Activated B cell treated with CpG ODN at 0.5 μM for 24 hours (primary cell): Measurements from ENCODE around the gene HDAC3. TPM values are rescaled to one million over a fixed set of nuclear protein-coding genes. Genes with fewer than 3 reads are reported as not detected.

ENCODE experiments used
- ATAC-seq: fragments of 200-7000 bp; cut with Tn5 transposase; one replicate; pipeline ENCODE4 v1.10.0; 2021; ENCODE audit warnings: low read depth, mild to moderate bottlenecking, moderate library complexity
- CTCF ChIA-PET: fragments of 350-600 bp; sonication (Branson Sonifier 250); formaldehyde crosslinking; loops from one replicate; lab custom pipeline; 2021; ENCODE audit warnings: antibody characterized with exemption; lab: Charles Lee
- POLR2A ChIA-PET: fragments of 350-600 bp; sonication (Branson Sonifier 250); formaldehyde crosslinking; loops from one replicate; lab custom pipeline; 2021; ENCODE audit warnings: antibody characterized with exemption; lab: Charles Lee
- DNase-seq: peaks from one replicate; pipeline ENCODE4 v3.0.0; 2022
- H3K27ac Mint-ChIP-seq: one replicate; pipeline ENCODE4 v1.8.0; 2020; ENCODE audit warnings: mixed read lengths
- H3K27me3 Mint-ChIP-seq: one replicate; pipeline ENCODE4 v1.8.0; 2021; ENCODE audit warnings: mixed read lengths
- H3K36me3 Mint-ChIP-seq: one replicate; pipeline ENCODE4 v1.8.0; 2021; ENCODE audit warnings: low read depth, mixed read lengths
- H3K4me1 Mint-ChIP-seq: one replicate; pipeline ENCODE4 v1.8.0; 2021; ENCODE audit warnings: mixed read lengths
- H3K4me3 Mint-ChIP-seq: one replicate; pipeline ENCODE4 v1.8.0; 2020; ENCODE audit warnings: mild to moderate bottlenecking, mixed read lengths
- H3K9me3 Mint-ChIP-seq: one replicate; pipeline ENCODE4 v1.8.0; 2020; ENCODE audit warnings: mixed read lengths
- intact Hi-C: fragments of 100-400 bp; cut with micrococcal nuclease; formaldehyde crosslinking; loops from one replicate; pipeline ENCODE4 v1.15.1; 2024
- total RNA-seq: library from RNA; stranded (reverse); gene quantifications from 2 replicates; pipeline ENCODE4 v1.2.3, GENCODE V29; 2022
- TF ChIP-seq, protein P1 (sequence below): fragments of 200-600 bp; IDR thresholded peaks from one replicate; pipeline ENCODE4 v1.8.0; 2022; ENCODE audit warnings: antibody characterized with exemption, mild to moderate bottlenecking

HDAC3 gene
- total RNA-seq, 1 donor from 2014 or later: 102 TPM

DNA sequence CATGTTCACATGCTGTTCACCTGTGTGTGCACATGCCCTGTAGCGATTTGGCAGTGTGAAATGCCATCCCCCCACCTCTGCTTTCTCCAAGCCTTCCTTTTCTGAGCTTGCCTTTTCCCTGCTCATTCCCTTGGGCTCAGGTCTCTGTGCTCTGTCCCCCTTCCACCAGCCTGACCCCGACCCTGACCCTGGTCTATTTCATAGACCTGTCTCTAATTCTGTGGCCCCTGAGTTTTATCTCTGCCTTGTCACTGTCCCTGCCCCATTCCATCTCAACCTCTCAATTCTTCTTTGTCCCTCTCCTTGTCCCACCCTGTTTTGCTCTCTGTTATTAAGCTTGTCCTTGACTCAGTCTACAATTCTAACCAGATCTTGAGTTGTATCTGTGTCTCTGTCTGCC, 44.6 kb upstream of the HDAC3 start:
- Mint-ChIP-seq H3K9me3 (no peaks in the 10 kb centered on the region), H3K27ac (no peak overlapping the region), H3K27me3 (peaks cover 3% of the 10 kb centered on the region), H3K36me3 (no peaks in the 10 kb centered on the region), H3K4me3 (peak overlapping the region; percentile 72), H3K4me1 (peaks cover 23% of the 10 kb centered on the region)
- DNase-seq: no peak
- intact Hi-C loops: no loop called here
- ChIA-PET POLR2A (no interaction called here), CTCF (no interaction called here)
- no peak for ATAC-seq
- TF ChIP-seq, protein P1, sequence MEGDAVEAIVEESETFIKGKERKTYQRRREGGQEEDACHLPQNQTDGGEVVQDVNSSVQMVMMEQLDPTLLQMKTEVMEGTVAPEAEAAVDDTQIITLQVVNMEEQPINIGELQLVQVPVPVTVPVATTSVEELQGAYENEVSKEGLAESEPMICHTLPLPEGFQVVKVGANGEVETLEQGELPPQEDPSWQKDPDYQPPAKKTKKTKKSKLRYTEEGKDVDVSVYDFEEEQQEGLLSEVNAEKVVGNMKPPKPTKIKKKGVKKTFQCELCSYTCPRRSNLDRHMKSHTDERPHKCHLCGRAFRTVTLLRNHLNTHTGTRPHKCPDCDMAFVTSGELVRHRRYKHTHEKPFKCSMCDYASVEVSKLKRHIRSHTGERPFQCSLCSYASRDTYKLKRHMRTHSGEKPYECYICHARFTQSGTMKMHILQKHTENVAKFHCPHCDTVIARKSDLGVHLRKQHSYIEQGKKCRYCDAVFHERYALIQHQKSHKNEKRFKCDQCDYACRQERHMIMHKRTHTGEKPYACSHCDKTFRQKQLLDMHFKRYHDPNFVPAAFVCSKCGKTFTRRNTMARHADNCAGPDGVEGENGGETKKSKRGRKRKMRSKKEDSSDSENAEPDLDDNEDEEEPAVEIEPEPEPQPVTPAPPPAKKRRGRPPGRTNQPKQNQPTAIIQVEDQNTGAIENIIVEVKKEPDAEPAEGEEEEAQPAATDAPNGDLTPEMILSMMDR: no peak

DNA sequence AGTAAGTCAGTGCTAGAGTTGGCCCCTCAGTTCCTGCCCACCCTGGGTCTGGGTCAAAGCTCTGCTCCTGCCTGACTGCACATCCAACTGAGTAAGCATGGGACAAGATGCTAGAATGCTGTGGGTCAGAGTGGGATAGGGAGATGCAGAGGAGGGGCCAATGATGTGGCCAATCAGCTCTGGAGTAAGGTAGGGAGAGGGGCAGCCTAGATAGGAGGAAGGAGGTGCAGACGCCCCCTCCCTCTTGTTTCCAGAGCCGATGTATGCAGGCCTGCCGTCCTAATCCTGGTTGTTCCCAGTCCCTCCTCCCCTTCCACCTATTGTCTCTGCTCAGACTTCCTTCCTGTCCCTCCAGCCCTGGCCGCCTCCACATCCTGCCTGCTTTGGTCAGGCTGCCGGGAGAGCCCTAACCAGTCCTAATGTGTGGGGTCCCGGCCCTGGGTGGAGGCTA, 44.1 kb upstream of the HDAC3 start:
- no peak for ATAC-seq
- intact Hi-C loops: no loop called here
- Mint-ChIP-seq H3K4me3 (no peak overlapping the region), H3K36me3 (no peaks in the 10 kb centered on the region), H3K27me3 (peaks cover 3% of the 10 kb centered on the region), H3K4me1 (peaks cover 23% of the 10 kb centered on the region), H3K9me3 (no peaks in the 10 kb centered on the region), H3K27ac (no peak overlapping the region)
- POLR2A ChIA-PET: no interaction called here
- DNase-seq: no peak
- CTCF ChIA-PET: no interaction called here
- TF ChIP-seq, protein P1: no peak

DNA sequence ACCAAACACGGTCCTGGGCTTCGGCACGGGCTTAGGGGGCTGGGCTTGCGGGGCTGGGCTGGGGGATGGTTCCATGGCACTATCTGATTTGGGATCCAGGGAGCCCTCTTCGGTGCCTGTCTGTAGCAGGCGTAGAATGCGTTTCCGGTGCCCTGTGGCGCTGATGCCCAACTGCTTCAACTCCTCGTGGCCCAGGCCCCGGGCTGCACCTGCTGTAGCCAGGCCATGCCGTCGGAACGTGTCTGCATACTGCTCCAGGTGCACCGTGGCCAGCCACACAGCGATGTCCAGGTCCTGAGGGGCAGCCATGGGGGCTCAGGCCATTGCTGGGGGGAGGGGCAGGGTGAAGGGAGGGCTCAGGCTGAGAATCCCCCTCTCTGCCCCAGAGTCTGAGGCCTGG, 43.5 kb upstream of the HDAC3 start:
- ChIA-PET CTCF (no interaction called here), POLR2A (no interaction called here)
- Mint-ChIP-seq H3K27me3 (peaks cover 3% of the 10 kb centered on the region), H3K4me1 (peaks cover 23% of the 10 kb centered on the region), H3K27ac (no peak overlapping the region), H3K9me3 (no peaks in the 10 kb centered on the region), H3K36me3 (no peaks in the 10 kb centered on the region), H3K4me3 (no peak overlapping the region)
- ATAC-seq (no peak), DNase-seq (no peak)
- intact Hi-C loops: no loop called here
- TF ChIP-seq, protein P1: no peak

DNA sequence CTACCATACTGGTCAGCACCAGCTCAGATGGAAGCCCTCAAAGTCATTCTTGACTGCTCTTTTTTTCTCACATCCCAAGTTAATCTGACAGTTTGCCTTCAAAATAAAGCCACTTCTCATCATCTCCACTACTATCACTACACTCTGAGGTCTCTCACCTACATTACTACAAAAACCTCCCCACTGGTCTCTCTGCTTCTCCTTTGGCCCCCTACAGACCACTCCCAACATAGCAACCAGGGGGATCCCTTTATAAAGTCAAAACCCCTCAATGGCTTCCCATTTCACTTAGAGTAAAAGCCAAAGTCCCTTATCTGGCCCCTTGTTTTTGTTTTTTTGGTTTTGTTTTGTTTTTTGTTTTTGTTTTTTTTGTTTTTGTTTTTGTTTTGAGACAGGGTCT, 40.8 kb upstream of the HDAC3 start:
- TF ChIP-seq, protein P1: no peak
- H3K4me3 Mint-ChIP-seq: no peak overlapping the region
- ATAC-seq: no peak
- H3K27me3 Mint-ChIP-seq: peaks cover 3% of the 10 kb centered on the region
- POLR2A ChIA-PET: no interaction called here
- peaks cover 8% of the 10 kb centered on the region for H3K4me1 Mint-ChIP-seq
- H3K36me3 Mint-ChIP-seq: no peaks in the 10 kb centered on the region
- no peak for DNase-seq
- H3K27ac Mint-ChIP-seq: no peak overlapping the region
- no peaks in the 10 kb centered on the region for H3K9me3 Mint-ChIP-seq
- CTCF ChIA-PET: no interaction called here
- intact Hi-C loops: no loop called here

DNA sequence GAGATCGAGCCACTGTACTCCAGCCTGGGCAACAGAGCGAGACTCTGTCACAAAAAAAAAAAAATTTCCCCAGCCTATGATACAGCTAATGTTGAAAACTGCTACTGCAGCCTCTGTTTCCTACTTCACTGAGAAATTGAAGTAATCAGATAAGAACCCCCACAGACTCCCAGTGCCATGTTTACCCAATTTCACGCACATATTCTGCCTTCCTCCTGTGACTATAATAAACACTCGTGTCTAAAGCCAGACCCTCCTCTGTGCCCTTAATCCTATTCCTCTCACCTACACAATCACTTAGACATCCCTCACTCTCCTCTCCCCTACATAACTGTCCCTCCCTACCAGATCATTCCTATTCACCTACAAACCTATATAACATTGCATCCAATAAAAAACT, 39.0 kb upstream of the HDAC3 start:
- Mint-ChIP-seq H3K9me3 (no peaks in the 10 kb centered on the region), H3K4me1 (no peaks in the 10 kb centered on the region), H3K4me3 (no peak overlapping the region), H3K27ac (no peak overlapping the region), H3K27me3 (peaks cover 3% of the 10 kb centered on the region), H3K36me3 (no peaks in the 10 kb centered on the region)
- intact Hi-C loops: no loop called here
- TF ChIP-seq, protein P1: no peak
- ATAC-seq (no peak), DNase-seq (no peak)
- POLR2A ChIA-PET: no interaction called here
- CTCF ChIA-PET: interaction anchor here (1.2 kb wide), 1 partner anchor 285 kb away, joined by 4 read pairs; no protein-coding TSS in a partner anchor
